GF-D8 (cell line): Measurements from ENCODE around the gene MAPKBP1.

Source experiments
- DNase-seq: peaks from one replicate; lab custom pipeline; 2025; lab: John Stamatoyannopoulos, UW

MAPKBP1 gene

DNA sequence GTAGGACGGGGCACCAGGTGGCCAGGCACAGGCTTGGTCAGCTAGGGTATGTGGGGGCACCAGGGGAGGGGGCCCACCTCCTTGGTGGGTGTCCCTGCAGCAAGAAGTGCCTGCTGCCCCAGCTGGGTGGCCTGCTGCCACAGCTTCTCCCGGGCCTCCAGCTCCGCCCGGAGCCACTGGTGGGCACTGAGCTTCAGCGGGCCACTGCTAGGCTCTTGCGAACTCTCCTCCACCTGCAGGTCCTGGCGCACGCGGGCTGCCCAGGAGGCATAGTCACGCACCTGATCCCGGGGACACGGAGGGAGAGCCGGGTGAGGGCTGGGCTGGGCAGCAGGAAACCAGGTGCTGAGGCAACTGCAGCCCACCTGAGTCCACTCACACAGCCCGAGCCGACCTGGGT is 94.0 kb downstream of the MAPKBP1 start:
- DNase-seq: no peak

DNA sequence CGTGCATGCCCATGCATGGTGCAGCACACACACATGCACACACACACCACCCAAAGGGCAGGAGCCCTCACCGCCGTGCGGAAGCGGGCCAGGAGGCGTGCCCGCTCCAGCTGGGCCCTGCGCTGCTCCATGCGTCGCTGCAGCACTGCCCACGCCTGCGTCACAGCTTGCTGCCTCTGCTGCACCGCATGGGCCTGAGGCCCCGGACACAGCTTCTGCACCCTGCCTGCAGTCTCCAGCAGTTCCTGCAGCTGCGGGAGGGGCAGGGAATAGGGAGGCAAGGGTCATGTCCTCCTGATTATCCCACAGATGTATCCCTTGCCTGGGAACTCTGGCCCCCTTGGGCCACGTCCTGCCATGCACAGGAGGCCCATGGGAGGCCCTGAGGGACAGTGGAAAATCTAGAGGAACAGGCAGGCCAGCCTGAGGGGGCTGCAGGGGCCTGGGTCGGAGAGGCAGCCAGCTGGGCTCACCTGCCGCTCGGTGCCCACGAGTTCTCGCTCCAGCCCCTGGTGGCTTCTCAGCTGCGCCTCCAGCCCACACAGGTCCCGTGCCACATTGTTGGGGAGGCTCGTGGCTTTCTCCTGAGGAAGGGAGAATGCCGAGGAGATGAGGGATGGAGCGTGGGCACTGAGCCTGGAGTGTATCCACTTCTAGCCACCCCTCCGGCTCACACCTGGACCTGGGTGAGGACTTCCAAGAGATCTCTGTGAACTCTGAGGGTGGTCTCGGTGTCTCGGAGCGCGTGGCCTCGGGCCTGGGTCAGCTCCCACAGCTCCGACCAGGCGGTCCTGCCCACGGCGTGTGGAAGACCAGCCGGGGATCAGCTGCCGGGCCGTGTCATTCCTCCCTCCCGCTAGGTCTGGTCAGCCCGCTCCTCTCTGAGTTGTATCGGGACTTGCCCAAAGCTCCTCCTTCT is 95.7 kb downstream of the MAPKBP1 start:
- no peak for DNase-seq

- DNase-seq: no peak
Measured at GRCh38 chr15:41870689-41871081, 96.4 kb downstream of the MAPKBP1 start.

GRCh38 chr15:41871175-41871905 is 97.1 kb downstream of the MAPKBP1 start:
- DNase-seq: no peak

GRCh38 chr15:41872166-41872747 is 98.0 kb downstream of the MAPKBP1 start:
- DNase-seq: no peak

DNA sequence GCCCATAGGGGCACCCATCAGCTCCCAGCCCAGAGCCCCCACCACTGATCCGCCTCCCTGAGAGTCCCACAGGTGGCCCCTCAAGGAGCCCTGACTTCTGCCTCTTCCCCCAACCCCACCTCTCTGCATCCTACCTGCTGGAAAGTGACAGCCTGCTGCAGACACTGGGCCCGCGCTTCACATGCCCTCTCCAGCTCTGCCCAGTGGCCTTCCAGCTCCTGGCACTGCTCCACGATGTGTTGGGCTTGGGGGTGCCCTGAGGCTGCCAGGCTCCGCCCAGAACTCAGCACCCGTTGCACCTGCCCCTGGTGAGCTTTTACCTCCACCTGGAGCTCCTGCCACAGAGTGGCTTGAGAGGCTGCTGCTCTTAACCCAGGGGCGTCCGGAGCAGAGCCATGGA is 99.4 kb downstream of the MAPKBP1 start:
- no peak for DNase-seq

GRCh38 chr15:41874736-41875135 is 100.5 kb downstream of the MAPKBP1 start:
- DNase-seq: no peak

GRCh38 chr15:41876007-41876406 is 101.7 kb downstream of the MAPKBP1 start:
- no peak for DNase-seq

GRCh38 chr15:41876689-41877088 is 102.4 kb downstream of the MAPKBP1 start:
- no peak for DNase-seq
